ENCODE measurements around the gene SLC4A3. TPM values are rescaled to one million over a fixed set of nuclear protein-coding genes. Genes with fewer than 3 reads are reported as not detected.

The SLC4A3 gene
- total RNA-seq, 2 donors from 2014 or later, result not detected

DNA sequence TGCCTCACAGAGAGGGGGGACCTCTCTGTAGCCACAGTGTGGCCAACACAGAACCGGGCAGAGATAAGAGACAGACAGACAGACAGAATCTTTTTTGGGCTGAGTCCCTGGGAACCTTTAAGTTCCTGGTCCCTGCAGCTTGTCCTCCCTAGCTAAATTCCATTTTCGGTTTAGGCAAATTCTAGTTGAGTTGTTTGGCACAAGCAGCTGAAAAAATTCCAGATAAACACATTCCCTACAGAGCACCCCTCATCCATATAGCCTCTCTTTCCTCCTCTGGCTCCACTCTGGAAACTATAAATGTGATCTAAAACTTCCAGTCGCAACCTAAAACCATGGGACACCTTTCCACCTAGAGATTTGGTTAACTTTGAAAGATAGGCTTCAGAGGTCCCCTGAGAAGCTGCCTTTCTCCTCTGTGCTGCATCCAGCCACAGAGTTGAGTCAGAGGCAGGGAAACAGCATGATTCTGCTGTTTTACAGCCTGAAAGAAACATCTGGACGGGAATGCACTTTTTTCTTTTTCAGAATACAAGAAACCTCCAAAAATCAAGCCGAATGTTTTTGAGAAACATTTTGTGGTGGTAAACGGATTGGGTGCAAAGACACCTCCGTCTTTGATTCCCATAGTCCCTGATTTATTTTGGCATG lies 30.9 kb downstream of the SLC4A3 start:
- ATAC-seq (replicated peaks in 1 of 2) (no peak), DNase-seq (no peak)
- Mint-ChIP-seq H3K27me3 (ENCODE audit: low read depth) (peaks cover 49% of the 10 kb centered on the region), H3K4me1 (ENCODE audit: low read depth) (peaks cover 6% of the 10 kb centered on the region), H3K4me3 (no peak overlapping the region), H3K9me3 (peaks cover 2 to 3% of the 10 kb centered on the region in 2 donors), H3K27ac (no peak overlapping the region), H3K36me3 (ENCODE audit: insufficient read depth in 2 of 2) (no peaks in the 10 kb centered on the region)

GRCh38 chr2:219658874-219659273 lies 31.4 kb downstream of the SLC4A3 start:
- ATAC-seq (replicated peaks in 1 of 2) (no peak), DNase-seq (no peak)
- no peak overlapping the region for H3K4me3 Mint-ChIP-seq
- no peak overlapping the region for H3K27ac Mint-ChIP-seq
- peaks cover 2 to 3% of the 10 kb centered on the region in 2 donors for H3K9me3 Mint-ChIP-seq
- H3K27me3 Mint-ChIP-seq (ENCODE audit: low read depth), result peaks cover 49% of the 10 kb centered on the region
- H3K4me1 Mint-ChIP-seq (ENCODE audit: low read depth), result peaks cover 6% of the 10 kb centered on the region
- no peaks in the 10 kb centered on the region for H3K36me3 Mint-ChIP-seq (ENCODE audit: insufficient read depth in 2 of 2)

- DNase-seq, result no peak
- ATAC-seq (replicated peaks in 1 of 2), result no peak
- peaks cover 1% of the 10 kb centered on the region for H3K4me1 Mint-ChIP-seq (ENCODE audit: low read depth)
- H3K9me3 Mint-ChIP-seq, result peaks cover 2 to 3% of the 10 kb centered on the region in 2 donors
- H3K36me3 Mint-ChIP-seq (ENCODE audit: insufficient read depth in 2 of 2), result no peaks in the 10 kb centered on the region
- H3K27me3 Mint-ChIP-seq (ENCODE audit: low read depth), result peaks cover 45% of the 10 kb centered on the region
- no peak overlapping the region for H3K4me3 Mint-ChIP-seq
- H3K27ac Mint-ChIP-seq, result no peak overlapping the region
Measured at GRCh38 chr2:219661197-219661954, 33.9 kb downstream of the SLC4A3 start.

DNA sequence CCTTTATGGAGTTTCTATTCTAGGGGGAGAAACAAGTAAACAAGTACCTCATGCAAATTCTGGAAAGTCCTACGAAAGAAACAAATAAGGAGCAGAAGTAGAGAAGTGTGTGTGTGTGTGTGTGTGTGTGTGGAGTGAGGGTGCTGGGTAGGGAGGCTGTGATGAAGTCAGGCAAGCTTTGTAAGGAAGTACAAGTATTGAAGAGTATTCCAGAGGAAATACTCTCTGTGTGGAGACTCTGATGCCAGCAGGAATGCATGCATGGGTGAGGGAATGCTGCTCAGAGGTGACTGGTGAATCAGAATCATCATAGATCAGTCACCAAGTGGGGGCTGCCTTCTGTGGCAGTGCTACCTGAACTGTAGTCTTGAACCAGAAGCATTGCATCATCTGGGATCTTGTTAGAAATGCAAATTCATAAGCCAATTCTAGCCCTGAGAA lies 34.5 kb downstream of the SLC4A3 start:
- ATAC-seq (replicated peaks in 1 of 2), result no peak
- no peak for DNase-seq
- H3K36me3 Mint-ChIP-seq (ENCODE audit: insufficient read depth in 2 of 2), result no peaks in the 10 kb centered on the region
- peaks cover 39% of the 10 kb centered on the region for H3K27me3 Mint-ChIP-seq (ENCODE audit: low read depth)
- H3K4me1 Mint-ChIP-seq (ENCODE audit: low read depth), result no peaks in the 10 kb centered on the region
- H3K27ac Mint-ChIP-seq, result no peak overlapping the region
- H3K9me3 Mint-ChIP-seq, result peaks cover 2 to 3% of the 10 kb centered on the region in 2 donors
- H3K4me3 Mint-ChIP-seq, result no peak overlapping the region

- Mint-ChIP-seq H3K4me1 (ENCODE audit: low read depth) (no peaks in the 10 kb centered on the region), H3K27ac (no peak overlapping the region), H3K9me3 (peaks cover 2 to 3% of the 10 kb centered on the region in 2 donors), H3K4me3 (no peak overlapping the region), H3K27me3 (ENCODE audit: low read depth) (peaks cover 37% of the 10 kb centered on the region), H3K36me3 (ENCODE audit: insufficient read depth in 2 of 2) (no peaks in the 10 kb centered on the region)
- DNase-seq (no peak), ATAC-seq (replicated peaks in 1 of 2) (no peak)
Measured at GRCh38 chr2:219662566-219662965, 35.1 kb downstream of the SLC4A3 start.

DNA sequence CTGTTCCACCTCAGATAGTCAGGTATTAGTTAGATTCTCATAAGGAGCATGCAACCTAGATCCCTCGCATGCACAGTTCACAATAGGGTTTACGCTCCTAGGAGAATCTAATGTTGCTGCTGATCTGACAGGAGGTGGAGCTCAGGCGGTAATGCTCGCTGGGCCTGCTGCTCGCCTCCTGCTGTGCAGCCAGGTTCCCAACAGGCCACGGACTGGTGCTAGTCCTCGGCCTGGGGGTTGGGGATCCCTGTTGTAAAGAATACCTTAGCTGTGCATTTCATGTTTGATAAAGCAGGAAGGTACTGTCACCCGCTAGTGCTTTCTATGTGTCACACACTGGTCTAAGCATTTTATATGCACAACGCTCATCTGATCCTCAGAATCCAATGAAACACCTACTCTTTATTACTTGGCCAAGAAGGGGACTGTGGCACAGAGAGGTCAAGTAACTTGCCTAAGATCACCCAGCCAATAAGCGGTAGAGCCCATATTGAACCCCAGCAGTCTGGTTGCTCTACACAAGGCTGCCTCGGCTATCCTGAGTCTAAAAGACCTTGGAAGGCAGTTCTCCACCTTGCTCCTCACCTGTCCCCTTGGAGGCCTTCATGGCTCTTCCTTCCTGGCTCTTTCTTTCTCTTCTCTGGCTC lies 35.8 kb downstream of the SLC4A3 start:
- H3K9me3 Mint-ChIP-seq, result peaks cover 2 to 3% of the 10 kb centered on the region in 2 donors
- no peak overlapping the region for H3K4me3 Mint-ChIP-seq
- no peaks in the 10 kb centered on the region for H3K4me1 Mint-ChIP-seq (ENCODE audit: low read depth)
- H3K36me3 Mint-ChIP-seq (ENCODE audit: insufficient read depth in 2 of 2), result no peaks in the 10 kb centered on the region
- peaks cover 31% of the 10 kb centered on the region for H3K27me3 Mint-ChIP-seq (ENCODE audit: low read depth)
- no peak for DNase-seq
- no peak overlapping the region for H3K27ac Mint-ChIP-seq
- no peak for ATAC-seq (replicated peaks in 1 of 2)

DNA sequence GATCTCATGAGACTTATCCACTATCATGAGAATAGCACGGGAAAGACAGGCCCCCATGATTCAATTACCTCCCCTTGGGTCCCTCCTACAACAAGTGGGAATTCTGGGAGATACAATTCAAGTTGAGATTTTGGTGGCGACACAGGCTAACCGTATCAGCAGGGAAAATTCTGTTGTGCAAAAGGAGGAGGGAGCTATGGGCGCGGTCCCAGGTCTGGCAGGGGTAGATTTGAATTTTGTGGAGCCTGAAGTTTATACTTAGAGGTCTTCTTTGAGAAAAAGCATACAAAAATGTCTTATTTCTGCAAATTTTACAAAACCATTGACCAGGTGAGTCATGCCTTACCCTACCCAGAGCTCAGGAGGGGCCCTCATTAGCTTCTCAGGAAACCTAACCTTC lies 36.6 kb downstream of the SLC4A3 start:
- DNase-seq (no peak), ATAC-seq (replicated peaks in 1 of 2) (no peak)
- H3K4me3 Mint-ChIP-seq, result no peak overlapping the region
- no peaks in the 10 kb centered on the region for H3K4me1 Mint-ChIP-seq (ENCODE audit: low read depth)
- H3K36me3 Mint-ChIP-seq (ENCODE audit: insufficient read depth in 2 of 2), result no peaks in the 10 kb centered on the region
- no peak overlapping the region for H3K27ac Mint-ChIP-seq
- H3K27me3 Mint-ChIP-seq (ENCODE audit: low read depth), result peaks cover 26% of the 10 kb centered on the region
- H3K9me3 Mint-ChIP-seq, result peaks cover 2 to 3% of the 10 kb centered on the region in 2 donors

DNA sequence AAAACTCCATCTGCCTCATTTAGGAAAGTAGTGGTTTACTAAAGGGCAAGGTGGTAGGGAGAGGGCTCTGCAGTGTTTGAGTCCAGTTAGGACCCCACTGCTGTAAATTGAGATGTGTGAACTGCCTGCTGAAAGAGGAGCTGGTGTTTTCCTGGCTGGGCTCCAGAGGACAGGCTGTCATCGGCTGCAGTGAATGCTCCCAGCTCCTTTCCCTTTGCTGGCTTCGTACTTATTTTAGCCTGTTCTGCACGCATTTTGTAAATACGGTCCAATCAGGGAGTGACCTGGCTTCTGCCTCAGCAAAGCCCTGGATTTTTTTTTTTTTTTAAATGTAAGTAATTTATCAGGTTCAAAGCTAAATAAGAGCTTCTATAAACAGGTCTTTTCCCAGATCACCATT lies 37.5 kb downstream of the SLC4A3 start:
- no peaks in the 10 kb centered on the region for H3K4me1 Mint-ChIP-seq (ENCODE audit: low read depth)
- H3K9me3 Mint-ChIP-seq, result peaks cover 2 to 3% of the 10 kb centered on the region in 2 donors
- no peak overlapping the region for H3K4me3 Mint-ChIP-seq
- H3K27ac Mint-ChIP-seq, result no peak overlapping the region
- H3K36me3 Mint-ChIP-seq (ENCODE audit: insufficient read depth in 2 of 2), result no peaks in the 10 kb centered on the region
- DNase-seq (no peak), ATAC-seq (replicated peaks in 1 of 2) (no peak)
- H3K27me3 Mint-ChIP-seq (ENCODE audit: low read depth), result peaks cover 17% of the 10 kb centered on the region

GRCh38 chr2:219665926-219666325 lies 38.5 kb downstream of the SLC4A3 start:
- Mint-ChIP-seq H3K27me3 (ENCODE audit: low read depth) (peaks cover 7% of the 10 kb centered on the region), H3K36me3 (ENCODE audit: insufficient read depth in 2 of 2) (no peaks in the 10 kb centered on the region), H3K4me3 (no peak overlapping the region), H3K4me1 (ENCODE audit: low read depth) (no peaks in the 10 kb centered on the region), H3K9me3 (peaks cover 2% of the 10 kb centered on the region in 2 donors), H3K27ac (no peak overlapping the region)
- DNase-seq, result no peak
- ATAC-seq (replicated peaks in 1 of 2), result no peak

- Mint-ChIP-seq H3K9me3 (no peaks in the 10 kb centered on the region), H3K36me3 (ENCODE audit: insufficient read depth in 2 of 2) (no peaks in the 10 kb centered on the region), H3K4me1 (ENCODE audit: low read depth) (no peaks in the 10 kb centered on the region), H3K27me3 (ENCODE audit: low read depth) (peaks cover 12% of the 10 kb centered on the region), H3K4me3 (no peak overlapping the region), H3K27ac (no peak overlapping the region)
- ATAC-seq (replicated peaks in 1 of 2) (no peak), DNase-seq (no peak)
Measured at GRCh38 chr2:219668316-219668715, 40.9 kb downstream of the SLC4A3 start.

- Mint-ChIP-seq H3K27me3 (ENCODE audit: low read depth) (peaks cover 12% of the 10 kb centered on the region), H3K9me3 (no peaks in the 10 kb centered on the region), H3K4me1 (ENCODE audit: low read depth) (no peaks in the 10 kb centered on the region), H3K27ac (no peak overlapping the region), H3K4me3 (no peak overlapping the region), H3K36me3 (ENCODE audit: insufficient read depth in 2 of 2) (no peaks in the 10 kb centered on the region)
- ATAC-seq (replicated peaks in 1 of 2), result no peak
- DNase-seq, result no peak
Measured at GRCh38 chr2:219670386-219670785, 43.0 kb downstream of the SLC4A3 start.

DNA sequence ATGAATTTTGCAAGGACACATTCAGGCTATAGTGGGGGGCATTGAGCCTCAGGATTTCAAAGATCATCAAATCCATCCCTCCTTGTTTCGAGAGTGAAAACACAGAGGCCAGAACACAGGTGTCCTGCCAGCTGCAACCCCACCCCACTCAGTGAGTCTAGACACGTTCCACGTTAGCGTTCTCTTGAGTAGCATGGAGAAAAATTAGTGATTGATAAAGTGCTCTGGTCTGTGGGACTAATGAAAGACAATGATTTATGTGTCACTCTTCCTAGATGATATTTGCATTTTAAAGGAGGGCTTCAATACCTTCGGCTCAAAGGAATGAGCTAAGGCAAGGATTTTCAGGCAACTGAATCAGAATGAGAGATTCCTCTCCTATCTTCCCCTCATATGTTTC lies 43.8 kb downstream of the SLC4A3 start:
- Mint-ChIP-seq H3K4me1 (ENCODE audit: low read depth) (no peaks in the 10 kb centered on the region), H3K36me3 (ENCODE audit: insufficient read depth in 2 of 2) (no peaks in the 10 kb centered on the region), H3K27me3 (ENCODE audit: low read depth) (peaks cover 12% of the 10 kb centered on the region), H3K9me3 (no peaks in the 10 kb centered on the region), H3K4me3 (no peak overlapping the region), H3K27ac (no peak overlapping the region)
- no peak for DNase-seq
- no peak for ATAC-seq (replicated peaks in 1 of 2)

- ATAC-seq (replicated peaks in 1 of 2) (no peak), DNase-seq (no peak)
- H3K27me3 Mint-ChIP-seq (ENCODE audit: low read depth), result peaks cover 18% of the 10 kb centered on the region
- no peaks in the 10 kb centered on the region for H3K9me3 Mint-ChIP-seq
- H3K4me1 Mint-ChIP-seq (ENCODE audit: low read depth), result no peaks in the 10 kb centered on the region
- no peak overlapping the region for H3K4me3 Mint-ChIP-seq
- no peak overlapping the region for H3K27ac Mint-ChIP-seq
- no peaks in the 10 kb centered on the region for H3K36me3 Mint-ChIP-seq (ENCODE audit: insufficient read depth in 2 of 2)
Measured at GRCh38 chr2:219672406-219672805, 45.0 kb downstream of the SLC4A3 start.
